Panc1 (cell line): ENCODE measurements around the gene ETNK1. TPM values are rescaled to one million over a fixed set of nuclear protein-coding genes. Genes with fewer than 3 reads are reported as not detected.
"Not testable (repeated sequence)": the region's sequence is repeated elsewhere in the genome, so short reads cannot be mapped to it uniquely, and the experiment has no call there.

ENCODE experiments used
- ATAC-seq: fragments of 200-7000 bp; cut with Tn5 transposase; 2 replicates; pipeline ENCODE4 v1.9.1; 2020; ENCODE audit warnings: mild to moderate bottlenecking, moderate library complexity
- BruUV-seq: library from RNA; stranded (reverse); fragments of 400-500 nt; replicated peaks from 2 replicates; lab custom pipeline; 2021; lab: Mats Ljungman, UMichigan
- CTCF ChIA-PET: fragments of 300-600 bp; sonication (Branson Sonifier 250); formaldehyde crosslinking; loops from one replicate; lab custom pipeline; 2022; ENCODE audit warnings: antibody characterized with exemption; lab: Charles Lee
- POLR2A ChIA-PET: fragments of 300-600 bp; sonication (Branson Sonifier 250); formaldehyde crosslinking; loops from one replicate; lab custom pipeline; 2022; ENCODE audit warnings: antibody characterized with exemption; lab: Charles Lee
- DNase-seq: peaks from one replicate; pipeline ENCODE4 v3.0.0-alpha.2; 2010; ENCODE audit warnings: low read depth, low spot score
- H3K27ac ChIP-seq: 2 replicates; pipeline ENCODE4 v1.5.1; 2011; ENCODE audit warnings: mild to moderate bottlenecking, low read length, inconsistent platforms
- H3K27me3 ChIP-seq: fragments of 200-500 bp; sonication (Bioruptor generic); 2 replicates; pipeline ENCODE4 v1.6.0; 2014; ENCODE audit warnings: low read length, inconsistent platforms; ENCODE audit not compliant: control insufficient read depth, insufficient read depth
- H3K36me3 ChIP-seq: fragments of 200-500 bp; sonication (Bioruptor generic); 2 replicates; pipeline ENCODE4 v1.5.1; 2014; ENCODE audit warnings: inconsistent platforms, mild to moderate bottlenecking, low read length, moderate library complexity; ENCODE audit not compliant: control insufficient read depth, insufficient read depth
- H3K4me1 ChIP-seq: 2 replicates; pipeline ENCODE4 v1.5.1; 2011; ENCODE audit warnings: inconsistent platforms, mild to moderate bottlenecking, low read length, moderate library complexity; ENCODE audit not compliant: control insufficient read depth, insufficient read depth
- H3K4me3 ChIP-seq, 2 experiments: 2 replicates each; pipeline ENCODE4 v1.5.1; 2011 to 2012; ENCODE audit warnings: low read depth in 2 of 2, low read length in 2 of 2, mild to moderate bottlenecking in 2 of 2, inconsistent platforms in 1 of 2, moderate library complexity in 1 of 2
- H3K9me3 ChIP-seq: fragments of 200-500 bp; sonication (Bioruptor generic); 2 replicates; pipeline ENCODE4 v1.5.1; 2014; ENCODE audit warnings: low read depth, mild to moderate bottlenecking, inconsistent platforms, low read length, moderate library complexity; ENCODE audit not compliant: control insufficient read depth, insufficient read depth
- POLR2AphosphoS5 ChIP-seq: IDR thresholded peaks from 2 replicates; pipeline ENCODE4 v1.6.1; 2012; ENCODE audit warnings: mild to moderate bottlenecking, low read depth, low read length, moderate library complexity
- SIN3A ChIP-seq: IDR thresholded peaks from 2 replicates; pipeline ENCODE4 v1.6.1; 2012; ENCODE audit warnings: low read depth, mild to moderate bottlenecking, low read length, moderate library complexity, borderline replicate concordance; ENCODE audit not compliant: insufficient read depth
- TCF7L2 ChIP-seq: IDR thresholded peaks from 2 replicates; pipeline ENCODE4 v1.6.1; 2011; ENCODE audit warnings: mild to moderate bottlenecking, low read depth, low read length, inconsistent platforms
- in situ Hi-C: cut with HindIII; loops from 2 replicates; pipeline ENCODE4 v1.10.0; 2016; ENCODE audit warnings: low sequenced_read_pairs, low pct_unique_long_range_greater_than_20kb
- intact Hi-C: fragments of 100-400 bp; cut with micrococcal nuclease; formaldehyde crosslinking; loops from one replicate; pipeline ENCODE4 v1.10.0; 2022; ENCODE audit not compliant: unreplicated experiment
- total RNA-seq: library from RNA; stranded (reverse); gene quantifications from one replicate; pipeline ENCODE4 v1.2.1, GENCODE V29; 2021; ENCODE audit not compliant: unreplicated experiment
- TF ChIP-seq, protein P1 (sequence below): fragments of 450-650 bp; IDR thresholded peaks from 2 replicates; pipeline ENCODE4 v1.5.1; 2017; ENCODE audit warnings: mild to moderate bottlenecking
- TF ChIP-seq, protein P2 (sequence below), 2 experiments: IDR thresholded peaks; 2 replicates each; pipeline ENCODE4 v1.6.1; 2011 to 2012; ENCODE audit warnings: low read depth in 2 of 2, control low read depth in 1 of 2, low read length in 1 of 2, mild to moderate bottlenecking in 1 of 2, moderate library complexity in 1 of 2; ENCODE audit not compliant: insufficient read depth in 1 of 2

The ETNK1 gene
- total RNA-seq, 1 experiment from 2014 or later = 43.1 TPM

DNA sequence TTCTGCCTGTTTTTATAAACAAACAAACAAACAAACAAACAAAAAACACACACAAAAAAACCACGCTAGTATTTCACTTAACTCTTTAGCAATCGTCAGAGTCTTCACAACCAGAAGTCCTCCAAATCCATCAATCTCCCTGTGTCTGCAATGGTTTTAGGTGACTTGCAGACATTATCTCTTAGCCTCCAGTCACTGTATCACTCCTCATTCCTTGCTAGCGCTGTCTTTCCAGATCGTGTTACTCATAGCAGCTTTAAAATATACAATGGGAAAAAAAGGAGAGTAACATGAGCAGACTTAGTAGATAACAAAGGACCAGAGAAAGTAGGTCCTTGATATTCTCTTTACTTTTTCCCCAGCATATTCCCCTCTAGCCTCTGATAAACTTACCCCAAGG is 15.5 kb upstream of the ETNK1 start:
- Histone ChIP-seq H3K27ac (no peak overlapping the region), H3K27me3 (no peaks in the 10 kb centered on the region), H3K9me3 (no peaks in the 10 kb centered on the region), H3K36me3 (no peaks in the 10 kb centered on the region), H3K4me3 (no peak overlapping the region), H3K4me1 (no peaks in the 10 kb centered on the region)
- ChIA-PET POLR2A (no interaction called here), CTCF (no interaction called here)
- BruUV-seq = no TSS peak
- no peak for DNase-seq
- intact Hi-C loops (no loop called here), in situ Hi-C loops (no loop called here)
- TF ChIP-seq SIN3A (no peak), POLR2AphosphoS5 (no peak), TCF7L2 (no peak)
- TF ChIP-seq, protein P1, sequence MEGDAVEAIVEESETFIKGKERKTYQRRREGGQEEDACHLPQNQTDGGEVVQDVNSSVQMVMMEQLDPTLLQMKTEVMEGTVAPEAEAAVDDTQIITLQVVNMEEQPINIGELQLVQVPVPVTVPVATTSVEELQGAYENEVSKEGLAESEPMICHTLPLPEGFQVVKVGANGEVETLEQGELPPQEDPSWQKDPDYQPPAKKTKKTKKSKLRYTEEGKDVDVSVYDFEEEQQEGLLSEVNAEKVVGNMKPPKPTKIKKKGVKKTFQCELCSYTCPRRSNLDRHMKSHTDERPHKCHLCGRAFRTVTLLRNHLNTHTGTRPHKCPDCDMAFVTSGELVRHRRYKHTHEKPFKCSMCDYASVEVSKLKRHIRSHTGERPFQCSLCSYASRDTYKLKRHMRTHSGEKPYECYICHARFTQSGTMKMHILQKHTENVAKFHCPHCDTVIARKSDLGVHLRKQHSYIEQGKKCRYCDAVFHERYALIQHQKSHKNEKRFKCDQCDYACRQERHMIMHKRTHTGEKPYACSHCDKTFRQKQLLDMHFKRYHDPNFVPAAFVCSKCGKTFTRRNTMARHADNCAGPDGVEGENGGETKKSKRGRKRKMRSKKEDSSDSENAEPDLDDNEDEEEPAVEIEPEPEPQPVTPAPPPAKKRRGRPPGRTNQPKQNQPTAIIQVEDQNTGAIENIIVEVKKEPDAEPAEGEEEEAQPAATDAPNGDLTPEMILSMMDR = no peak
- TF ChIP-seq, protein P2, sequence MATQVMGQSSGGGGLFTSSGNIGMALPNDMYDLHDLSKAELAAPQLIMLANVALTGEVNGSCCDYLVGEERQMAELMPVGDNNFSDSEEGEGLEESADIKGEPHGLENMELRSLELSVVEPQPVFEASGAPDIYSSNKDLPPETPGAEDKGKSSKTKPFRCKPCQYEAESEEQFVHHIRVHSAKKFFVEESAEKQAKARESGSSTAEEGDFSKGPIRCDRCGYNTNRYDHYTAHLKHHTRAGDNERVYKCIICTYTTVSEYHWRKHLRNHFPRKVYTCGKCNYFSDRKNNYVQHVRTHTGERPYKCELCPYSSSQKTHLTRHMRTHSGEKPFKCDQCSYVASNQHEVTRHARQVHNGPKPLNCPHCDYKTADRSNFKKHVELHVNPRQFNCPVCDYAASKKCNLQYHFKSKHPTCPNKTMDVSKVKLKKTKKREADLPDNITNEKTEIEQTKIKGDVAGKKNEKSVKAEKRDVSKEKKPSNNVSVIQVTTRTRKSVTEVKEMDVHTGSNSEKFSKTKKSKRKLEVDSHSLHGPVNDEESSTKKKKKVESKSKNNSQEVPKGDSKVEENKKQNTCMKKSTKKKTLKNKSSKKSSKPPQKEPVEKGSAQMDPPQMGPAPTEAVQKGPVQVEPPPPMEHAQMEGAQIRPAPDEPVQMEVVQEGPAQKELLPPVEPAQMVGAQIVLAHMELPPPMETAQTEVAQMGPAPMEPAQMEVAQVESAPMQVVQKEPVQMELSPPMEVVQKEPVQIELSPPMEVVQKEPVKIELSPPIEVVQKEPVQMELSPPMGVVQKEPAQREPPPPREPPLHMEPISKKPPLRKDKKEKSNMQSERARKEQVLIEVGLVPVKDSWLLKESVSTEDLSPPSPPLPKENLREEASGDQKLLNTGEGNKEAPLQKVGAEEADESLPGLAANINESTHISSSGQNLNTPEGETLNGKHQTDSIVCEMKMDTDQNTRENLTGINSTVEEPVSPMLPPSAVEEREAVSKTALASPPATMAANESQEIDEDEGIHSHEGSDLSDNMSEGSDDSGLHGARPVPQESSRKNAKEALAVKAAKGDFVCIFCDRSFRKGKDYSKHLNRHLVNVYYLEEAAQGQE (IDR thresholded peaks at IDR 0.05; ENCODE audit: insufficient read depth in 1 of 2, low read depth in 2 of 2, low read length in 1 of 2) = no peak
- no peak for ATAC-seq

DNA sequence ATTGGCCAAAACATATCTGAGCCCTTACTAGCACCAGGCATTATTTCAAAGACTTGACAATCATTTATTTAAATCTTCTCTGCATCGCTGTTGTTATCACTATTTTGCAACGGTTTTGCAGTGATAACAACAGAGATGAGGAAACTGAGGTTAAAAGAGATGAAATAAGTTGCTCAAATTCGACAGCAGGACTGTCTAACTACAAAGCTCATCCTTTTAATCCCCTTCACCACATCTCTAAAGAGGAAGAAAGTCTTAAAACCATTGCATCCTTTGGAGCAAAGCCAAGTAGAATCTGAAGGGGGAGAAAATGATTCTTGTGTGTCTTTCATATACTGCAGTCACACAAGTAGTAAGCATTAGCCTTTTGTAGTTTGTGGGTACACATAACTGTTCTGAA is 14.8 kb upstream of the ETNK1 start:
- CTCF ChIA-PET = no interaction called here
- Histone ChIP-seq H3K27ac (no peak overlapping the region), H3K4me1 (no peaks in the 10 kb centered on the region), H3K36me3 (no peaks in the 10 kb centered on the region), H3K9me3 (no peaks in the 10 kb centered on the region), H3K4me3 (no peak overlapping the region), H3K27me3 (no peaks in the 10 kb centered on the region)
- ATAC-seq (no peak), DNase-seq (no peak)
- in situ Hi-C loops (no loop called here), intact Hi-C loops (no loop called here)
- POLR2A ChIA-PET = no interaction called here
- BruUV-seq = no TSS peak
- TF ChIP-seq, protein P1 = no peak
- TF ChIP-seq SIN3A = no peak
- no peak for TF ChIP-seq POLR2AphosphoS5
- TF ChIP-seq, protein P2 (IDR thresholded peaks at IDR 0.05; ENCODE audit: insufficient read depth in 1 of 2, low read depth in 2 of 2, low read length in 1 of 2) = no peak
- no peak for TF ChIP-seq TCF7L2

DNA sequence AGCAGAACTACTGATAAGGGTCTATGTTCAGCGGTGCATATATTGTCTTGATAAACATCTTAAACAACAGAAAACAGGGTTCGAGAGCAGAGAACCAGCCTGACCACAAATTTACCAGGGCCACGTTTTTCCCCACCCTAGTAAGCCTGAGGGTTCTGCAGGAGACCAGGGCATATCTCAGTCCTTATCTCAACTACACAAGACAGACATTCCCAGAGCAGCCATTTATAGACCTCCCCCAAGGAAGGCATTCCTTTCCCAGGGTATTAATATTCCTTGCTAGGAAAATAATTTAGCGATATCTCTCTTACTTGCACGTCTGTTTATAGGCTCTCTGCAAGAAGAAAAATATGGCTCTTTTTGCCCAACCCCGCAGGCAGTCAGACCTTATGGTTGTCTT is 12.1 kb upstream of the ETNK1 start:
- BruUV-seq, H3K4me3 ChIP-seq, H3K36me3 ChIP-seq, H3K9me3 ChIP-seq, intact Hi-C loops, in situ Hi-C loops, H3K27me3 ChIP-seq, H3K4me1 ChIP-seq, POLR2A ChIA-PET, H3K27ac ChIP-seq, ATAC-seq, DNase-seq, CTCF ChIA-PET: not testable (repeated sequence)
